GM18505 (cell line): ENCODE results near the gene VPS26B.
A peak's percentile ranks its signal among the peaks of the same experiment; 100 is the strongest.

ENCODE experiments used
- ATAC-seq: cut with Tn5 transposase; IDR thresholded peaks from one replicate; pipeline ENCODE4 v1.9.1; 2021; ENCODE audit not compliant: unreplicated experiment
- POLR2A ChIP-seq: IDR thresholded peaks from 4 replicates; pipeline ENCODE4 v1.6.1; 2011; ENCODE audit warnings: borderline replicate concordance; ENCODE audit not compliant: insufficient read depth, insufficient read length; ENCODE audit errors: extremely low read depth

The VPS26B gene

GRCh38 chr11:134216816-134217215, 7.7 kb upstream of the VPS26B start:
- no peak for ATAC-seq
- TF ChIP-seq POLR2A = no peak

- TF ChIP-seq POLR2A = no peak
- no peak for ATAC-seq
Observed at GRCh38 chr11:134223121-134223520, 1.4 kb upstream of the VPS26B start.

DNA sequence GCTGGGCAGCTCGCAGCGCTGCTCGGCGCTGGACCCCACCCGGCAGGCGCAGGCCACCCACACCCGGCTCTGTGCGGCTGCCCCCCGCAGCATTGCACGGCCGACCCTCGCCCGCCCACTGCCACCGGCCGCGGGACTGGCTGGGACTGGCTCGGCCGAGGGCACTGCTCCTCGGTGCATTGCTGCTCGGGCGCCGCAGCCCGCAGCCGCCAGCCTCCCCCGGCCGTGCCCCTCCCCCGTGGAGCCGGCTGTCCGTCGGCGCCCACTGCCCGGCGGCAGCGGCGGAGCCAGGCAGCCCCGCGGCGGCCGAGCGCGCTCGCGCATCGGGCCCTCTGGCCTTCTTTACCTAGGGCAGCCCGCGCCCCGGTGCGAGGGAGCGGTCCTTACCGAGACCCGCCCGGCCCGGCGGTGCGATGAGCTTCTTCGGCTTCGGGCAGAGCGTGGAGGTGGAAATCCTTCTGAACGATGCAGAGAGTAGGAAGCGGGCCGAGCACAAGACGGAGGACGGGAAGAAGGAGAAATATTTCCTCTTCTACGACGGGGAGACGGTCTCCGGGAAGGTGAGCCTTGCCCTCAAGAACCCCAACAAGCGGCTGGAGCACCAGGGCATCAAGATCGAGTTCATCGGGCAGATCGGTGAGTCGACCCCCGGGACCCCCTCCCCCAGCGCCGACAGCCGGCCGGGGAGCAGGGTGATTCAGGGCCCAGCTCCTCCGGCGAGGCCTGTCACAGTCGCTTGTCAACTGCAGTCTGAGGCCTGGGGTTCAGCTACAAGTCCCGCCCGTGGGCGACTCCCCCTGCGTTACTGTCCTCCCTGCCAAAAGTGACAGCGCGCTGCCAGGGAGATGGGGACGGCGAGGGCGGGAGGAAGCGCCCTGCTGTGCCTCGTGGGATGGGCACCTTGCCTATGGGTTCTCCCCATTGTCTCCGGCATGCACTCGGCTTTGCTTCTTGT, 516 bp downstream of the VPS26B start:
- ATAC-seq = peak; percentile 22
- no peak for TF ChIP-seq POLR2A

DNA sequence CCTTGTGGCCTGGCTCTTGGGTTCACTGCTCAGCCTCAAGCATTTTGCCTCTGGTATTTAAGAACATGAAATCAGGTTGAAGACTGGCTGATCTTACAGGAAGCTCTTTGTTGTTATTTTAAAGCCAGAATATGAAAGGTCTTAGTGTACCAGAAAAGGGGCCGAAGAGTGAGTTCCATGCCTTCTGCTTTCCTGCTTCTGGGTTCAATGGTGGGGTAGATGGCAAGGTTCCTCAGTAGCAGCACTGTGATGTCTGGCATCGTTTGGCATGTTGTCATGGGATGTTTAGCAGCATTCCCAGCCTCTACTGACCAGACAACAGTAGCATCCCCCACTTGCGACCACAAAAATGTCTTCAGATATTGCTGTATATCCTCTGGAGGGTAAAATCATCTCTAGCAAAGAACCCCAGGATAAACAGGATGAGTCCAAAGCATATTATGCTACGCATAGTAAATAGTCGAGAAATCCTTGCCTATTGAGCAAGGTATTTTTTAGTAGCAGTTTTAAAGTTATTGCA, 2.4 kb downstream of the VPS26B start:
- no peak for ATAC-seq
- no peak for TF ChIP-seq POLR2A

DNA sequence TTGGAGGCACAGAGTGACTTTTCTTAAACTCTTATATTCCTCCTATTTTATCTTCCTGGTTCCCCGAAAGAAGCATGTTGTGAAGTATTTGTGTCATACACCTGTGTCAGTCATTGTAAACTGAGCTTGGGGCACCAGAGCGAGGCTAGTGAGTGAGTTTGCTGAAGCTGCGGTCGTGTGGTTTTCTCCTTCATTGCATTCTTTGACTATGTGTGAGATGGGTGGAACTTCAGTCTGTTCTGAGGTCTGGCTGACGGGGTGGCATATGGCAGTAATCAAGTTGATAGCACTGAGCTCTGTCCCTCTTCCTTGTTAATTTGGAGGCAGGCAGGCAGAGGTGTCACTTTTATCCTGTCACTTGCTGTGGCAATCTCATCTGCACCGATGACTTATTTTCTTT, 4.2 kb downstream of the VPS26B start:
- no peak for TF ChIP-seq POLR2A
- peak; percentile 52 for ATAC-seq

DNA sequence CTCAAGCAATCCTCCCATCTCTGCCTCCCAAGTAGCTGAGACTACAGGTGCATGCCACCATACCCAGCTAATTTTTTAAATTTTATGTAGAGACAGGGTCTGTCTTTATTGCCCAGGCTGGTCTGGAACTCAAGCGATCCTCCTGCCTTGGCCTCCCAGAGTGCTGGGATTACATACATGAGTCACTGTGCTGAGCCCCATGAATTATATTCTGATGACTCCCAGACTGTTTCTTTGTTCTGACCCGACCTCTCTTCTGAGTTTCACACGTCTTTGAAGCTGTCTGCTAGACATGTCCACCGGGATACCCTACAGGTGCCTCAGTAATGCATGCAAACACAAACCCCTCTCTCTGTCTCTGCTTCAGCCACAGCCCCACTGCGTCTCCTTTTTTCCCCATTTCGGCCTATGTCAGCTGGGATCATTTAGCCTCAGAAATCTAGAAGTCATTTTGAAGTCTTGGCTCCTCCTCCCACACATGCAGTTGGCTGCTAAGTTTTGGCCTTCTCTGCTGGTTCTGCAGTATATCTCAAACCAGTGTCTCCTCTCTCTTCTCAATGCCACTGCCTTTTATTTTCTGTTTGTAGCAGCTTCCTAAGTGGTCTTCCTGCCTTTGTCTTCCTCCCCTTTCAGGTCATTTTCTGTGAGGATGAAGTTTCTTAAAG, 4.8 kb downstream of the VPS26B start:
- no peak for TF ChIP-seq POLR2A
- ATAC-seq = no peak

- ATAC-seq = no peak
- TF ChIP-seq POLR2A = no peak
Observed at GRCh38 chr11:134230339-134230738, 5.9 kb downstream of the VPS26B start.

- TF ChIP-seq POLR2A = no peak
Observed at GRCh38 chr11:134231958-134232659, 7.6 kb downstream of the VPS26B start.

DNA sequence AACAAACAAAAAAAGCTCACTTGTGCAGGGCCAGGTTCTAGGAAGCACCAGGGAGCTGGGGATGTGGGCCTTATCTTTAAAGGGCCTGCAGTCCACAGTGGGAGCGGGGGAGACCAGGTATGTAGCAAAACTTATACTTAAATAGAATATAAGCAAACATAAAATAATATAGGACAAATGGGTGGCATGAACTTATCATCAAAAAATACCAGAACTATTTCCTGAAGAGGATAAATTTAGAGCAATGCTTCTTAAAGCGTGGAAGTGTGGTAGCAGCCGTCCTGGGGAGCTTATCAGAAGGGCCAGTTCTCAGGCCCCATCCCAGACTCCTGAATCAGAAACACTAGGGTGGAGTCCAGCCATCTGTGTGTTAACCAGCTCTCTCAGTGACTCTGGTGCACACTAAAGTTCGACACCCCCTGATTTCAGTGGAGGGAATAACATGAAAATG, 9.3 kb downstream of the VPS26B start:
- no peak for ATAC-seq
- TF ChIP-seq POLR2A = no peak

More at GRCh38 chr11:134231958-134232659, 7.6 kb downstream of the VPS26B start:
- no peak for ATAC-seq

- no peak for TF ChIP-seq POLR2A
- ATAC-seq = no peak
Observed at GRCh38 chr11:134235399-134235798, 10.9 kb downstream of the VPS26B start.

DNA sequence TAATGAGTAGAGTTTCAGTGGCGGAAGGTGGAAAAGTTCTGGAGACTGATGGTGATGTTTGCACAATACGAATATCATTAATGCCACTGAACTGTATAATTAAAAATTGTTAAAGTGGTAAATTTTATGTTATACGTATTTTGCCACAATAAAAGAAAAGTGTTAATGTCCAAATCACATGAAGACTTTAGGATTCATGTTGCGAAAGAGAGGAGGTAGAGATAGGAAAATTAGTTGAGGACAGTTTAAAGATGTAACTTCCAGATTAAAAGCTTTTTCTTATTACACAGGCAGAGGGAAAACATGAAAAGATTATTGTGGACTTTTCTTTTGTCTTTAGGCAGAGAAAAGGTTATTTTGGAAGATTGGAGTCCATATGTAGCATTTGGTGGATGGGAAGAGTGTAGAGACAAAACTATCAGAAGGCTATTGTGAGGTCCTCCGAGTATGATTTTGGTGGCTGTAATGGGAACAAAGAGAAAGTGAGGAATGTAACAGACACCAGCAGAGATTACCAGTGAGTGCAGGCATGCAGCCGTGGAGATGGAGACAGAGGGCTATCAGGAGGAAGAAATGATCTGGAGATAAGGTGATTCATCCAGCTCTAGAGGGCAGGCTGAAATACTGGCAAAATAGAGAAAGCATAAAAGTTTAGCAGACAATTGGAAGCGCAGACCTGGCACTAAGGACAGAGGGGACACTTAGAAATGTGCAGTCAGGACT, 12.5 kb downstream of the VPS26B start:
- ATAC-seq = no peak
- no peak for TF ChIP-seq POLR2A

DNA sequence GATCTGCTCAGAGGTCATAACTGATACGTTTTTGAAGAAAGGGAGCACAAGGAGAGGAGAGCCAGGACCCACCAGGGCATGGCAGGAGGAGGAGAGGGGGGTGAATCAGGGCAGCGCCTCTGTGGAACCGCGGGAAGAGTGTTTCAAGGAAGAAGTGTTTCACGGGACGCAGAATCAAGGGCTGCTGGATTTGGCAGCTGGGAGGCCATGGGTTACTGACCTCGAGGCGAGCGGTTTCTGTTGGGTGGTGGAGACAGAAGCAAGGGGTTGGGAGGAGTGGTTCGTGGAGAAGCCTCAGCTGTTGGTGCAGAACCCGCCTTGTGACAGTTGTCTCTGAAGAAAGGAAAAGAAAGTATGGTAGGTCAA, 13.1 kb downstream of the VPS26B start:
- no peak for ATAC-seq
- no peak for TF ChIP-seq POLR2A
